OCI-LY1 (cell line): ENCODE measurements around the gene BZW2.

ENCODE experiments used
- H2AFZ ChIP-seq: fragments of 200-600 bp; sonication (generic), shearing (Covaris generic); 2 replicates; pipeline ENCODE4 v1.6.0; 2014; ENCODE audit warnings: antibody characterized with exemption, mild to moderate bottlenecking, low read length
- H3F3A ChIP-seq: fragments of 200-600 bp; sonication (generic), shearing (Covaris generic); 2 replicates; pipeline ENCODE4 v1.6.0; 2014; ENCODE audit warnings: mild to moderate bottlenecking, antibody characterized with exemption, low read length, moderate library complexity; ENCODE audit not compliant: insufficient read depth
- H3K27ac ChIP-seq: fragments of 200-600 bp; sonication (generic); 2 replicates; pipeline ENCODE4 v1.5.1; 2014; ENCODE audit warnings: low read length, mixed run types, mild to moderate bottlenecking, low read depth; ENCODE audit not compliant: poor library complexity, severe bottlenecking
- H3K27me3 ChIP-seq: fragments of 200-600 bp; sonication (generic); 2 replicates; pipeline ENCODE4 v1.6.0; 2014; ENCODE audit warnings: antibody characterized with exemption, mild to moderate bottlenecking, low read length, moderate library complexity; ENCODE audit not compliant: insufficient read depth
- H3K36me3 ChIP-seq: fragments of 200-600 bp; sonication (generic); 2 replicates; pipeline ENCODE4 v1.6.1; 2014; ENCODE audit warnings: mild to moderate bottlenecking, antibody characterized with exemption, low read length, moderate library complexity, mixed read lengths; ENCODE audit not compliant: insufficient read depth
- H3K4me1 ChIP-seq: fragments of 200-600 bp; sonication (generic); 2 replicates; pipeline ENCODE4 v1.5.1; 2014; ENCODE audit warnings: mild to moderate bottlenecking, low read length, moderate library complexity; ENCODE audit not compliant: insufficient read depth, severe bottlenecking
- H3K4me2 ChIP-seq: fragments of 200-600 bp; sonication (generic), shearing (Covaris generic); 2 replicates; pipeline ENCODE4 v1.6.1; 2014; ENCODE audit warnings: low read length
- H3K4me3 ChIP-seq: fragments of 200-600 bp; sonication (generic); 2 replicates; pipeline ENCODE4 v1.5.1; 2014; ENCODE audit warnings: low read length, low read depth, mild to moderate bottlenecking, mixed read lengths; ENCODE audit not compliant: poor library complexity, severe bottlenecking
- H3K79me2 ChIP-seq: fragments of 200-600 bp; shearing (Covaris generic); 2 replicates; pipeline ENCODE4 v1.6.1; 2016; ENCODE audit warnings: mixed run types, low read length, mixed read lengths; ENCODE audit not compliant: insufficient read depth
- H3K9ac ChIP-seq: fragments of 200-600 bp; sonication (generic), shearing (Covaris generic); 2 replicates; pipeline ENCODE4 v1.6.1; 2014; ENCODE audit warnings: mild to moderate bottlenecking, low read length, mixed read lengths
- H3K9me2 ChIP-seq: fragments of 200-600 bp; sonication (generic), shearing (Covaris generic); 2 replicates; pipeline ENCODE4 v1.6.1; 2014; ENCODE audit warnings: low read depth, mild to moderate bottlenecking, low read length, mixed read lengths
- H3K9me3 ChIP-seq: fragments of 200-600 bp; shearing (Covaris generic); 2 replicates; pipeline ENCODE4 v1.6.1; 2014; ENCODE audit warnings: low read length, mixed read lengths
- H4K20me1 ChIP-seq: fragments of 200-600 bp; sonication (generic), shearing (Covaris generic); 2 replicates; pipeline ENCODE4 v1.6.0; 2016; ENCODE audit warnings: mild to moderate bottlenecking, low read length; ENCODE audit not compliant: insufficient read depth
- CTCF ChIP-seq: fragments of 200-600 bp; sonication (generic), shearing (Covaris generic); IDR thresholded peaks from 2 replicates; pipeline ENCODE4 v1.5.1; 2017; ENCODE audit warnings: mild to moderate bottlenecking, antibody characterized with exemption, low read length, moderate library complexity, mixed read lengths
- EZH2 ChIP-seq: fragments of 200-600 bp; sonication (generic), shearing (Covaris generic); IDR thresholded peaks from 2 replicates; pipeline ENCODE4 v1.8.0; 2017; ENCODE audit warnings: borderline replicate concordance, mixed run types, mild to moderate bottlenecking, antibody characterized with exemption, low read length, moderate library complexity, mixed read lengths

BZW2 gene

GRCh38 chr7:16721541-16721940, 75.6 kb downstream of the BZW2 start:
- no peak overlapping the region for H3K4me3 ChIP-seq
- no peak for TF ChIP-seq EZH2
- no peak for TF ChIP-seq CTCF
- no peaks in the 10 kb centered on the region for H3K79me2 ChIP-seq

DNA sequence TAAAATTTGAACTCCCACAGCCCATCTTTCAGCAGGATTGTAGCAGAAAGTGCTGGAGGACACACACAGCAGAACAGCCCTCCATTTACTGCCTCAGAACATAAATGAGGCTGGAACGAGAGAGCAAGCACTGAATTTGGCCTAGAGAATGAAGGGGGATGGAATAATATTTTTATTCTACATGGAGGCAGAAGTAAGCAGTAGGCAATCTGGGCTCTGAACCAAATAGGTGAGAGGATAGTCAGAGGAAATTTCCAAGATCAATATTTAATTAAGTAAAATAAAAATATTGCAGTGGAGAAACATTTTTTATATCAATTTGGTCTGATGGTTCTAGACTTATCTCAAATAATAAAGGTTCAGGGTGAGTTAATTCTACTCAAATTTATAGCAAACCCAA, 78.4 kb downstream of the BZW2 start:
- no peak overlapping the region for H3K27ac ChIP-seq
- no peaks in the 10 kb centered on the region for H3K9me2 ChIP-seq
- H2AFZ ChIP-seq = no peak overlapping the region
- H3K4me3 ChIP-seq = no peak overlapping the region
- H3F3A ChIP-seq = no peaks in the 10 kb centered on the region
- H3K79me2 ChIP-seq = no peaks in the 10 kb centered on the region
- H3K27me3 ChIP-seq = no peaks in the 10 kb centered on the region
- H3K36me3 ChIP-seq = no peaks in the 10 kb centered on the region
- TF ChIP-seq CTCF (no peak), EZH2 (no peak)
- H3K4me2 ChIP-seq = no peak overlapping the region
- no peaks in the 10 kb centered on the region for H3K9me3 ChIP-seq
- H3K9ac ChIP-seq = no peak overlapping the region
- no peaks in the 10 kb centered on the region for H3K4me1 ChIP-seq
- no peaks in the 10 kb centered on the region for H4K20me1 ChIP-seq

More at GRCh38 chr7:16721541-16721940, 75.6 kb downstream of the BZW2 start:
- H3K9ac ChIP-seq = no peak overlapping the region
- H3K9me3 ChIP-seq = no peaks in the 10 kb centered on the region
- no peaks in the 10 kb centered on the region for H3K4me1 ChIP-seq
- no peaks in the 10 kb centered on the region for H3K27me3 ChIP-seq
- no peaks in the 10 kb centered on the region for H3F3A ChIP-seq
- H3K27ac ChIP-seq = no peak overlapping the region
- no peaks in the 10 kb centered on the region for H4K20me1 ChIP-seq
- no peak overlapping the region for H3K4me2 ChIP-seq
- no peak overlapping the region for H2AFZ ChIP-seq
- no peaks in the 10 kb centered on the region for H3K9me2 ChIP-seq
- H3K36me3 ChIP-seq = no peaks in the 10 kb centered on the region

- no peaks in the 10 kb centered on the region for H3K4me1 ChIP-seq
- no peaks in the 10 kb centered on the region for H3K9me3 ChIP-seq
- TF ChIP-seq EZH2 = no peak
- TF ChIP-seq CTCF = no peak
Measured at GRCh38 chr7:16726189-16726588, 80.2 kb downstream of the BZW2 start.

More at GRCh38 chr7:16726189-16726588, 80.2 kb downstream of the BZW2 start:
- H3K79me2 ChIP-seq = no peaks in the 10 kb centered on the region
- H2AFZ ChIP-seq = no peak overlapping the region
- H3K36me3 ChIP-seq = no peaks in the 10 kb centered on the region
- H4K20me1 ChIP-seq = no peaks in the 10 kb centered on the region
- no peak overlapping the region for H3K9ac ChIP-seq
- H3K4me2 ChIP-seq = no peak overlapping the region
- no peaks in the 10 kb centered on the region for H3F3A ChIP-seq
- no peaks in the 10 kb centered on the region for H3K27me3 ChIP-seq
- no peaks in the 10 kb centered on the region for H3K9me2 ChIP-seq
- no peak overlapping the region for H3K4me3 ChIP-seq
- no peak overlapping the region for H3K27ac ChIP-seq
